Astrocyte (in vitro differentiated cells and primary cell): Measurements from ENCODE around the gene ARHGAP28. TPM values are rescaled to one million over a fixed set of nuclear protein-coding genes. Genes with fewer than 3 reads are reported as not detected.

ENCODE experiments used
- DNase-seq: peaks from one replicate; pipeline ENCODE4 v3.0.0-alpha.2; 2010; ENCODE audit warnings: low read depth
- FAIRE-seq: peaks from 2 replicates; lab custom pipeline; 2011; peaks lifted over from hg19 to GRCh38; lab: Jason Lieb, UNC
- H2AFZ ChIP-seq: 2 replicates; pipeline ENCODE4 v1.6.0; 2012; ENCODE audit warnings: low read depth, low read length, inconsistent platforms
- H3K27ac ChIP-seq: 2 replicates; pipeline ENCODE4 v1.5.1; 2011; ENCODE audit warnings: low read depth, low read length, inconsistent platforms
- H3K27me3 ChIP-seq: 2 replicates; pipeline ENCODE4 v1.6.0; 2011; ENCODE audit warnings: low read length, inconsistent platforms; ENCODE audit not compliant: insufficient read depth
- H3K36me3 ChIP-seq: 2 replicates; pipeline ENCODE4 v1.5.1; 2011; ENCODE audit warnings: low read length, inconsistent platforms; ENCODE audit not compliant: insufficient read depth
- H3K4me1 ChIP-seq: 2 replicates; pipeline ENCODE4 v1.5.1; 2011; ENCODE audit warnings: low read length, inconsistent platforms; ENCODE audit not compliant: insufficient read depth
- H3K4me2 ChIP-seq: 2 replicates; pipeline ENCODE4 v1.6.0; 2012; ENCODE audit warnings: low read length, inconsistent platforms
- H3K4me3 ChIP-seq: 2 replicates; pipeline ENCODE4 v1.5.1; 2011; ENCODE audit warnings: low read depth, mild to moderate bottlenecking, low read length, inconsistent platforms; ENCODE audit not compliant: insufficient read depth
- H3K79me2 ChIP-seq: 2 replicates; pipeline ENCODE4 v1.6.0; 2012; ENCODE audit warnings: mild to moderate bottlenecking, low read length, inconsistent platforms; ENCODE audit not compliant: insufficient read depth
- H3K9ac ChIP-seq: 2 replicates; pipeline ENCODE4 v1.6.0; 2012; ENCODE audit warnings: mild to moderate bottlenecking, low read length, inconsistent platforms
- H3K9me3 ChIP-seq: 2 replicates; pipeline ENCODE4 v1.5.1; 2012; ENCODE audit warnings: low read depth, mild to moderate bottlenecking, low read length, inconsistent platforms; ENCODE audit not compliant: insufficient read depth
- H4K20me1 ChIP-seq: 2 replicates; pipeline ENCODE4 v1.6.0; 2012; ENCODE audit warnings: low read length, inconsistent platforms; ENCODE audit not compliant: insufficient read depth
- H3K27ac Mint-ChIP-seq: one replicate; pipeline ENCODE4 v1.8.0; 2021; ENCODE audit warnings: mild to moderate bottlenecking, mixed read lengths; ENCODE audit not compliant: unreplicated experiment
- H3K27me3 Mint-ChIP-seq: one replicate; pipeline ENCODE4 v1.8.0; 2021; ENCODE audit warnings: low read depth, mixed read lengths; ENCODE audit not compliant: unreplicated experiment
- H3K36me3 Mint-ChIP-seq: one replicate; pipeline ENCODE4 v1.8.0; 2021; ENCODE audit warnings: low read depth, mixed read lengths; ENCODE audit not compliant: unreplicated experiment
- H3K4me1 Mint-ChIP-seq: one replicate; pipeline ENCODE4 v1.8.0; 2021; ENCODE audit warnings: low read depth, mixed read lengths; ENCODE audit not compliant: unreplicated experiment
- H3K4me3 Mint-ChIP-seq: one replicate; pipeline ENCODE4 v1.8.0; 2021; ENCODE audit warnings: mild to moderate bottlenecking, moderate library complexity, mixed read lengths; ENCODE audit not compliant: unreplicated experiment
- H3K9me3 Mint-ChIP-seq: one replicate; pipeline ENCODE4 v1.8.0; 2021; ENCODE audit warnings: mild to moderate bottlenecking, mixed read lengths; ENCODE audit not compliant: unreplicated experiment
- CTCF ChIP-seq: IDR thresholded peaks from 2 replicates; pipeline ENCODE4 v1.5.1; 2011; ENCODE audit warnings: low read depth, mild to moderate bottlenecking, inconsistent platforms, low read length, moderate library complexity; ENCODE audit not compliant: insufficient read depth
- EZH2 ChIP-seq: IDR thresholded peaks from 2 replicates; pipeline ENCODE4 v1.6.1; 2012; ENCODE audit warnings: mild to moderate bottlenecking, low read length, inconsistent platforms; ENCODE audit not compliant: insufficient read depth
- total RNA-seq: library from RNA; stranded (reverse); gene quantifications from 2 replicates; pipeline ENCODE4 v1.2.1, GENCODE V29; 2021

Gene ARHGAP28
- total RNA-seq, 1 donor from 2014 or later: 15.5 TPM

GRCh38 chr18:6877288-6877687, 147.8 kb downstream of the ARHGAP28 start:
- no peaks in the 10 kb centered on the region for H3K9me3 Mint-ChIP-seq
- no peak overlapping the region for H3K4me3 Mint-ChIP-seq
- H3K4me1 ChIP-seq: no peaks in the 10 kb centered on the region
- H3K36me3 ChIP-seq: no peaks in the 10 kb centered on the region
- H2AFZ ChIP-seq: no peak overlapping the region
- H3K9ac ChIP-seq: no peak overlapping the region
- H3K36me3 Mint-ChIP-seq: no peaks in the 10 kb centered on the region
- DNase-seq (no peak), FAIRE-seq (no peak)
- H3K4me2 ChIP-seq: no peak overlapping the region
- H3K27me3 ChIP-seq: no peaks in the 10 kb centered on the region
- peaks cover 40% of the 10 kb centered on the region for H3K4me1 Mint-ChIP-seq
- TF ChIP-seq EZH2 (no peak), CTCF (no peak)
- no peaks in the 10 kb centered on the region for H3K27me3 Mint-ChIP-seq
- H3K9me3 ChIP-seq: no peaks in the 10 kb centered on the region
- H4K20me1 ChIP-seq: no peaks in the 10 kb centered on the region
- no peak overlapping the region for H3K4me3 ChIP-seq
- no peak overlapping the region for H3K27ac ChIP-seq
- no peak overlapping the region for H3K27ac Mint-ChIP-seq
- H3K79me2 ChIP-seq: no peaks in the 10 kb centered on the region

- FAIRE-seq (no peak), DNase-seq (no peak)
- Histone ChIP-seq H3K36me3 (no peaks in the 10 kb centered on the region), H3K27me3 (no peaks in the 10 kb centered on the region), H3K4me3 (no peak overlapping the region), H4K20me1 (no peaks in the 10 kb centered on the region), H3K9me3 (no peaks in the 10 kb centered on the region), H3K27ac (no peak overlapping the region), H3K9ac (no peak overlapping the region), H3K4me1 (no peaks in the 10 kb centered on the region), H2AFZ (no peak overlapping the region), H3K4me2 (no peak overlapping the region), H3K79me2 (no peaks in the 10 kb centered on the region)
- Mint-ChIP-seq H3K4me3 (no peak overlapping the region), H3K9me3 (no peaks in the 10 kb centered on the region), H3K27ac (no peak overlapping the region), H3K36me3 (peaks cover 4% of the 10 kb centered on the region), H3K4me1 (peaks cover 40% of the 10 kb centered on the region), H3K27me3 (no peaks in the 10 kb centered on the region)
- TF ChIP-seq EZH2 (no peak), CTCF (no peak)
These were observed 149.2 kb downstream of the ARHGAP28 start for GRCh38 chr18:6878556-6879297.

- no peak overlapping the region for H3K27ac Mint-ChIP-seq
- Histone ChIP-seq H3K27ac (no peak overlapping the region), H3K4me1 (no peaks in the 10 kb centered on the region), H3K4me3 (no peak overlapping the region), H4K20me1 (no peaks in the 10 kb centered on the region), H3K27me3 (no peaks in the 10 kb centered on the region), H3K9me3 (no peaks in the 10 kb centered on the region), H3K4me2 (no peak overlapping the region), H3K9ac (no peak overlapping the region), H3K79me2 (no peaks in the 10 kb centered on the region), H3K36me3 (no peaks in the 10 kb centered on the region), H2AFZ (no peak overlapping the region)
- H3K27me3 Mint-ChIP-seq: no peaks in the 10 kb centered on the region
- DNase-seq (no peak), FAIRE-seq (no peak)
- no peaks in the 10 kb centered on the region for H3K9me3 Mint-ChIP-seq
- H3K4me1 Mint-ChIP-seq: peaks cover 40% of the 10 kb centered on the region
- no peak overlapping the region for H3K4me3 Mint-ChIP-seq
- TF ChIP-seq CTCF (no peak), EZH2 (no peak)
- peaks cover 10% of the 10 kb centered on the region for H3K36me3 Mint-ChIP-seq
These were observed 150.1 kb downstream of the ARHGAP28 start for GRCh38 chr18:6879508-6880195.
